ENCODE data around the gene CSNK1A1. TPM values are rescaled to one million over a fixed set of nuclear protein-coding genes. Genes with fewer than 3 reads are reported as not detected.
"Not testable (repeated sequence)": the region's sequence is repeated elsewhere in the genome, so short reads cannot be mapped to it uniquely, and the experiment has no call there.

The CSNK1A1 gene
- total and polyA plus RNA-seq, 4 donors, result 43.0 to 108 (median 78.2) TPM

- no peak for TF ChIP-seq CTCF (IDR thresholded peaks at IDR 0.05; ENCODE audit: low read depth, low read length, missing input control)
- no peak for TF ChIP-seq TAF1 (conservative IDR thresholded peaks at IDR 0.05)
- no peak for TF ChIP-seq FOXA2 (IDR thresholded peaks at IDR 0.05)
Measured at GRCh38 chr5:149514512-149514911, 36.7 kb downstream of the CSNK1A1 start (continued).

GRCh38 chr5:149513372-149513947, 37.8 kb downstream of the CSNK1A1 start:
- not testable (repeated sequence) for H3K9me3 ChIP-seq (ENCODE audit: control insufficient read depth in 4 of 4, low read length in 3 of 4); H3K4me3 ChIP-seq (ENCODE audit: low read depth in 1 of 3, low read length in 3 of 3); H3K9ac ChIP-seq (ENCODE audit: low read depth in 1 of 2, low read length in 2 of 2); H3K27me3 ChIP-seq (ENCODE audit: control insufficient read depth in 4 of 4, insufficient read depth in 4 of 4, low read length in 3 of 4); H3K27ac ChIP-seq (ENCODE audit: low read depth in 1 of 2, low read length in 2 of 2); DNase-seq (ENCODE audit: low spot score)
- peaks cover 10 to 37% (median 34%) of the 10 kb centered on the region in 4 donors for H3K36me3 ChIP-seq (ENCODE audit: control insufficient read depth in 4 of 4, insufficient read depth in 3 of 4, low read depth in 1 of 4, low read length in 3 of 4)
- 89% methylated on average over 11 of the region's 11 CpGs for WGBS
- peaks cover 2 to 10% (median 5%) of the 10 kb centered on the region in 4 donors for H3K4me1 ChIP-seq (ENCODE audit: control insufficient read depth in 4 of 4, insufficient read depth in 4 of 4, low read length in 3 of 4)

- Histone ChIP-seq H3K9me3 (ENCODE audit: control insufficient read depth in 4 of 4, low read length in 3 of 4) (no peaks in the 10 kb centered on the region), H3K4me3 (ENCODE audit: low read depth in 1 of 3, low read length in 3 of 3) (no peak overlapping the region), H3K27me3 (ENCODE audit: control insufficient read depth in 4 of 4, insufficient read depth in 4 of 4, low read length in 3 of 4) (no peaks in the 10 kb centered on the region), H3K27ac (ENCODE audit: low read depth in 1 of 2, low read length in 2 of 2) (no peak overlapping the region), H3K9ac (ENCODE audit: low read depth in 1 of 2, low read length in 2 of 2) (no peak overlapping the region), H3K4me1 (ENCODE audit: control insufficient read depth in 4 of 4, insufficient read depth in 4 of 4, low read length in 3 of 4) (peaks cover 0 to 3% (median 0%) of the 10 kb centered on the region in 4 donors), H3K36me3 (ENCODE audit: control insufficient read depth in 4 of 4, insufficient read depth in 3 of 4, low read depth in 1 of 4, low read length in 3 of 4) (peaks cover 16 to 64% (median 57%) of the 10 kb centered on the region in 4 donors)
- DNase-seq (ENCODE audit: low spot score), result no peak
- 91% methylated on average over 1 of the region's 1 CpG for WGBS
- TF ChIP-seq RXRA (IDR thresholded peaks at IDR 0.05), result no peak
Measured at GRCh38 chr5:149510136-149510535, 41.1 kb downstream of the CSNK1A1 start.

GRCh38 chr5:149504677-149505076, 46.6 kb downstream of the CSNK1A1 start:
- Histone ChIP-seq H3K27me3 (ENCODE audit: control insufficient read depth in 4 of 4, insufficient read depth in 4 of 4, low read length in 3 of 4) (no peaks in the 10 kb centered on the region), H3K4me3 (ENCODE audit: low read depth in 1 of 3, low read length in 3 of 3) (no peak overlapping the region), H3K9ac (ENCODE audit: low read depth in 1 of 2, low read length in 2 of 2) (no peak overlapping the region), H3K9me3 (ENCODE audit: control insufficient read depth in 4 of 4, low read length in 3 of 4) (no peaks in the 10 kb centered on the region), H3K36me3 (ENCODE audit: control insufficient read depth in 4 of 4, insufficient read depth in 3 of 4, low read depth in 1 of 4, low read length in 3 of 4) (peaks cover 25 to 74% (median 59%) of the 10 kb centered on the region in 4 donors), H3K27ac (ENCODE audit: low read depth in 1 of 2, low read length in 2 of 2) (no peak overlapping the region), H3K4me1 (ENCODE audit: control insufficient read depth in 4 of 4, insufficient read depth in 4 of 4, low read length in 3 of 4) (no peaks in the 10 kb centered on the region)
- TF ChIP-seq ZBTB33 (IDR thresholded peaks at IDR 0.05) (no peak), CTCF (IDR thresholded peaks at IDR 0.05; ENCODE audit: low read depth, low read length, missing input control) (no peak), JUND (IDR thresholded peaks at IDR 0.05) (no peak), NR2F2 (IDR thresholded peaks at IDR 0.05) (no peak), HNF4A (conservative IDR thresholded peaks at IDR 0.05) (no peak), FOXA1 (IDR thresholded peaks at IDR 0.05) (no peak), REST (IDR thresholded peaks at IDR 0.05) (no peak)
- no peak for DNase-seq (ENCODE audit: low spot score)
- WGBS, result 88% methylated on average over 2 of the region's 2 CpGs

Measured in liver (tissue), 9 donors.